GM18907 (cell line): Measurements from ENCODE around the gene NRP2.
A peak's percentile ranks its signal among the peaks of the same experiment; 100 is the strongest.

Source experiments
- ATAC-seq: cut with Tn5 transposase; IDR thresholded peaks from one replicate; pipeline ENCODE4 v1.9.1; 2021; ENCODE audit warnings: mild to moderate bottlenecking, moderate library complexity; ENCODE audit not compliant: unreplicated experiment

The NRP2 gene

DNA sequence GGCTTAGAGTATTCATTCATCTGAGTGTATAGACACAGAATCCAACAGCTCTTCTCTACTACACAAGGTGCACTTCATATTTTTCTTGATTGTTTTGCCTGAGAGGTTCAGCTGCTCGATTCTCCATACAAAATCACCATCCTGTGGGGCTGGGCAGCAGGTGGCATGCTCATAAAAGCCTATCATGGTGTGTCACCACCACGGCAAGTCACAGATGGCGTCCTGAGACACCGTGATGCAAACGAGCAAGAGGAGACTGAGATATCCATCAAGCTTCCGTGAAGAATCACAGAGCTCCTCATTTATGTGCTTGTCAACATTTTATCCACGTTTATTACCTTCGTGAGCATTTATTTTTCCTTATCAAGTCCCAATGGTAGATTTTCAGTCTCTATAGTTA is 22.4 kb upstream of the NRP2 start:
- no peak for ATAC-seq

- ATAC-seq, result no peak
These were observed 21.7 kb upstream of the NRP2 start for GRCh38 chr2:205660521-205661124.

DNA sequence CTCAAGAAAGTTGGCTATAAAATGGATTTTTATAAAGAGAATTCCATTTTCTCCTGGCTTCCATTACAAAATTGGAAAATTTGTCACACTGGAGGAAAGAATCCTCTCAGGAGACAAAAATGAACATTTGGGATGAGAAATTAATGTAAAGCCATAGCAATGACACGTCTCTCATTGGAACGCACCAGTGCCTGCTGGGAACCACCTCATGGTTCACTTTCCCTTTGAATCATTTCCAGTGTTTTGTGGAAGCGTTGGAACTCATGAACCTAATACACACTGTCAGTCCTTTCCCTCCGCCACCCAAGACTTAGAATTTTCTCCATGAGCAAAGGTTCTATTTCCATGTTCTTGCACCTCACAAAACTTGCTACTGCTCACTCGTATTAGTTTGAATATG is 21.0 kb upstream of the NRP2 start:
- ATAC-seq, result no peak

- no peak for ATAC-seq
These were observed 19.9 kb upstream of the NRP2 start for GRCh38 chr2:205662206-205662965.

DNA sequence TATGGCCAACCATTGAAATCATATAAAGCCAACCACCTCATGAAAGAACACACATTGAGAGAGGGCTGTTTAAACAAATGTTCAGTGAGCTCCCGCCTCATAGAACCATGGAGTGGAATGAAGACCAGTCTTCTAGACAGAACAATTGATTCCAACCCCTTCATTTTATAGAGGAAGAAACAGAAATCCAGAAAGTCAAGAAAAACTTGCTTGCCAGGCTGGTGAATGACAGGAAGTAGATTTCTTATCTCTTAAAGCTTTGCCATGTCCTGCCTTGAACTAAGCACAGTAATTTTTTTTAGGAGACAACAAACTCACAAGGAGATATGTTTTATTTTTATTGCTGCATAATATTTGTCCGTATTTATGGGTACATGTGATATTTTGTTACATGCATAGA is 16.5 kb upstream of the NRP2 start:
- no peak for ATAC-seq

DNA sequence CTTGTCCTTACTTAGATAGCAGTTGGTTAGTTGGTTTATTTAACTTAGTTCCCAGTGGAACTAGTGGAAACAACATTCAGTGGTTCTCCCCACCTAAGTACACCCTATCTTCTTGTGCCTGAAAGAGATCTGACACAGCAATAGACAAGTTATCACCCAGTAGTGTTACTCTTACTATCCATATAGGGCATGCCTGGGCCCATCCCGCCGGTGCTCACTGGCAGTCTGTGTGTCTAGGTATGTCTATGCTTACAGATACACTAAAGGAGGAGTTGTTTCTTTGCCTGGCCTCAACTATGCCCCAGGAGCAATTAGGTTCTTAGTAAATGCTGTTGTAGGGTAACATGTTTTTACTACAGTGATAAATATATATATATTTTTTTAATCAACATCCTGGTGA is 12.0 kb upstream of the NRP2 start:
- no peak for ATAC-seq

GRCh38 chr2:205673312-205673711 is 9.0 kb upstream of the NRP2 start:
- no peak for ATAC-seq

DNA sequence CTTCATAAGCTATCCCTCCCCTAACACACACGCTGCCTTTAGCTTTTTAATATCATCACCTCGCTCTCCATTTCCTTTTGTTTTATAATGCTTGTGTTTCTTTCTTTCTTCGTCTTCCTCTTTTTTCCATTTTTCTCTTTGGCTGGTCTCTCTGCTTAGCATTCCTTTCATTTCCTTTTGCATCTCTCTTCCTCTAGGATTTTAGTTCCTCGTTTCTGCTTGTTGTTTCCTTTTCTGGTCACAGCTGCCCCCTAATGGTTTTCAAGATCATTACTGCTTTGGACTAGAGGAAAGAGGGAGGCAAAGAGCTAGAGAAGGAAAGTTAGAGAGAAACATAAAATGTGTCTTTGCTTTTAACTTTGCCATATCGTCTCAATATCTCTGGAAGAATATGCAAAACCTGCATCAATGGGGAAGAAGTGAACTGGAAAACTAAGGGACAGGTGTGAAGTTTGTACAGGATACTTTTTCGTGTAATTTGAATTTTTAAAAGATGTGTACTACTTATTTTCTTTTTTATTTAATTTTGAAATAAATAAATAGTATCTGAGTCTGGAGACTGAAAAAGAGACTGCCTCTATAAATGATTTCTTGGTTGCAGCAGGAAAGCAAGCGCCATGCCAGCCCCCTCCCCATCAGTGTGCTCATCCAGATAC is 6.3 kb upstream of the NRP2 start:
- ATAC-seq, result peak; percentile 42

- no peak for ATAC-seq
These were observed 3.7 kb upstream of the NRP2 start for GRCh38 chr2:205678541-205679142.

GRCh38 chr2:205679410-205680009 is 2.8 kb upstream of the NRP2 start:
- ATAC-seq, result no peak

DNA sequence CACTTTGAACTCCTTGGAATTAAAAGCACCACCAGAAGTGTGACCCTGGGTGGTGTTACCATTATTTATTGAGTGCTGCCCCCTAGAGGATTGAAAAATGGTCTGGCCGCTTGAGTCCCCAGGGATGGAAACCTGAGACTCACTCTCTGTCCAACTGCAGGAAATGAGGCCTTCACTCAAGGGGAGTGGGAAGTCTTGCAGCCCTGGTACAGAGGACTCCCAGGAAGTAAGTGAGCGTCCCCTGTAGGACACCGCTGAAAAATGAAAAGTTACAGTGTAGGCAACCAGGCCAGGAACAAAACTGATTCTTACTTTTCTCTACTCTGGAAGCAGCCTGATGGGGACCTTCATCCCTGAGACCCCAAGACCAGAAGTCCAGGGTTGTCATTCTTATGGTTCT is 2.2 kb upstream of the NRP2 start:
- ATAC-seq, result peak; percentile 71

DNA sequence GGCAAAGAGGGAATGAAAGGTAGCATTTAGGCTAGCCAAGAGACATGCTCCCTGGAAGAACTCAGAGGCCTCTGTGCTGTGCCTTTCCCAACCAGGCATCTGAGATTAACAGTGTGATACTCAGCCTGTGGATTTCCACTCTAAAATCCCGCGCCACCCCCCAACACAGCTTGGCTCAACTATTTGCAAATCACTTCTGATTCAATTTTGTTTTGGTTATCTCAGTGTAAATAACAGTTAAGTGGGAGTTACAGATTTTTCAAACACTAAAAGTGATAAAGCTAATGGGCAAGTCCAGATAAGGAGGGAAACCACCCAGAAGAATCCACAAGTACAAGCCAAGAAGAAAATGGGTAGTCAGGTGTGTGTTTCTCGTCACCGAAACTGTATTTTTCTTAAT is 1.4 kb upstream of the NRP2 start:
- ATAC-seq, result no peak

DNA sequence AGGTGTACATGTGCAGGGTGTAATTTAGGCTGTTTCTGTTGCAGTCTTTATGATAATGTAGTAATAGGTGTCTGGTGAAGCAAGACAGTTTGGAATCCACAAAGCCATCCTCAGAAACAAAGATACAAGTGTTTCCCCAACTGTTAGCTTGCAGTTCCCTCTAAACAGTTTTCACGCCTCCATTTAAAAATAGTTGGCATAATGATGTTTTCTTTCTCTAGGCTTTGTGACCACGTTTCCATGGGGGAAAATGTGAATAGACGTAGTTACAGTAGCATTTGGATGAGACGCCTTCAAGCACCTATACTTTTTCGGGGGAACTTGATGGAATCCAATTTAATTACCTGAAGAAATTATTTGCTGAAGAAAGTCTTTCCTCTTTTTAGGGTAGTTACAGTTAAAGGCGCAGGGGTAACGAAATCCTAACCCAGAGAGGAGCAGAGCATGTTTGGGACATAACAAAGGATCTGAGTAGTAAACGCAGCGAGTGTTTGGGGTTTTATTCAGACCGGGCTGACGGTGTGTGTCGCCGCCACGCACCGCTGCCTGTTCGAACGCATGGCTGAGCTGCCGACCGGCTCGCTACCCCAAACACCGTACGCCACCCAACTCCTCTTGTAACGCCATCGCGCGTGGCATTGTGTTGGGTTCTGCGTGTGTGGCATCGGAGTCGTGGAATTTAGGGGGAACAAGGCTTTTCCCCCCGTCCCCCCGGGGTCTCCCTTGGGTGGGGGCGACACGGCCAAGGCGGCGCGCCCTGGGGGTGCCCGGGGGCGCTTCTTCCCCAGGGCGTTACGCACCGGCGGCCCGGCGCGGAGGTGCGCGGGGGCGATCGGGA is 681 bp upstream of the NRP2 start:
- peak; percentile 41 for ATAC-seq

DNA sequence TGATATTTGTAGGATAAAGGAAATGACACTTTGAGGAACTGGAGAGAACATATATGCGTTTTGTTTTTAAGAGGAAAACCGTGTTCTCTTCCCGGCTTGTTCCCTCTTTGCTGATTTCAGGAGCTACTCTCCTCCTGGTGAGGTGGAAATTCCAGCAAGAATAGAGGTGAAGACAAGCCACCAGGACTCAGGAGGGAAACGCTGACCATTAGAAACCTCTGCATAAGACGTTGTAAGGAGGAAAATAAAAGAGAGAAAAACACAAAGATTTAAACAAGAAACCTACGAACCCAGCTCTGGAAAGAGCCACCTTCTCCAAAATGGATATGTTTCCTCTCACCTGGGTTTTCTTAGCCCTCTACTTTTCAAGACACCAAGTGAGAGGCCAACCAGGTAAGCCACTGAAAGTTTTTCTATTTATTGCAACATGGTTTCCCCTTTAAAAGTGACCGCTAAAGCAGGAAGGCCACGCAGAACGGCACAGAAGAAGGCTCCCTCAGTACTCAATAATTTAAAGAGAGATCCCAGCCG is 735 bp downstream of the NRP2 start:
- ATAC-seq, result no peak

DNA sequence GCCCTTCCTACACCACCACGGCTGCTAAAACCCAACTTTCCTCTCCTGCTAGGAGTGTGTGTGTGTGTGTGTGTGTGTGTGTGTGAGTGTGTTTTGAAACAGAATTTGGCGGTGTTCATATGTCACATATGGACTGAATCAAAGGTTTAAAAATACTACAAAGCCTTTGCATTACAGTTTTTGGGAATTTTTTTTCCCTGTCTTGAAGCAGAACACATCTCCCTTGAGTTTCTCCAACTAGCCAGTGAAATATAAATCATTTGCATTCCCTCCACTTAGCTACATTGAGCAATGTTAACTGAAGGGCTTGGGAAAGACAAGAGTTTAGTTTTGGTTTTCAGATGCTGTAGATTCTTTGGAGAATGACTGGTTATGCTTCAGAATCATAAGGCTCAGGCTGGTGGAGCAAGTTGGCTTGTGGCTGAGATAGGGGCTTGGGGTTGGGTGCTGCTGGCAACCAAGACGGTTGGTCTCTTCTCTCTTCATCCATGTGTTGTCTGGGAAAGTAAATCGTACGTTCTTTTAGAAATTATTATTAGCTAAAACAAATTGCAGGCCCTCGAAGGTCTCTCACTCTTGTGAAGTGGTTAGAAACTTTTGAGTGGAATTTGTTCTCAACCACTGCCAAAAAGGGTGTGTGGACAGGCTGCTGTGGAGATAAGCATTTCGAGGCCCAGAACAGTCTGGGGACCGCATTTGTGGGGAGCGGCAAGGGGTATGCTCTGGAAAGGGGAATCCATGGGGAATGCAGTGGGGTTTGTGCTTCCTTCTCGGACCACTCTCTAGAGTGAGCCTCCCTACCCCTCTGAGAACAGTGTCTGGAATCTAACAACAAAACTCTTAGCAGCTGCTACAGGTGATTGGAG is 1.4 kb downstream of the NRP2 start:
- ATAC-seq, result no peak

DNA sequence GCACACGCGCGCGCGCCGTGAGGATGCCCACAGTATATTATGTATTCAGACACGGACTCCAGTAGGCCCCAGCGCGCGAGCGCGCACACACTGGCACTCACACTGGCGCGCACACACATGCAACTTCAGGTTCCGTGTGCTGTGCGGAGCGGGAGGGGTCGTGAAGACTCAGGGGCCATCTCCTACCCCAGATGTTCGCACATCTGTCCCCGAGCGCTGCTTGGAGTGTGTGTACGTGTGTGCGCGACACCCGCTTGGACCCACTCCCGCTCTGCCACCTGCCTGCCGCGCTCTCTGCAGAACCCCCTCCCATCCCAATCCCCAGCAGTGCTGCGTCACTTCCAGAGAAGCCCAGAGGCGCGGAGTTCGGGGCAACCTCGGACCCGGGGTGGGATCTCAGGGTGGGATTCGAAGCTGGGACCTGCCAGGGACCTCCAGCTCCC is 2.6 kb downstream of the NRP2 start:
- ATAC-seq, result no peak

DNA sequence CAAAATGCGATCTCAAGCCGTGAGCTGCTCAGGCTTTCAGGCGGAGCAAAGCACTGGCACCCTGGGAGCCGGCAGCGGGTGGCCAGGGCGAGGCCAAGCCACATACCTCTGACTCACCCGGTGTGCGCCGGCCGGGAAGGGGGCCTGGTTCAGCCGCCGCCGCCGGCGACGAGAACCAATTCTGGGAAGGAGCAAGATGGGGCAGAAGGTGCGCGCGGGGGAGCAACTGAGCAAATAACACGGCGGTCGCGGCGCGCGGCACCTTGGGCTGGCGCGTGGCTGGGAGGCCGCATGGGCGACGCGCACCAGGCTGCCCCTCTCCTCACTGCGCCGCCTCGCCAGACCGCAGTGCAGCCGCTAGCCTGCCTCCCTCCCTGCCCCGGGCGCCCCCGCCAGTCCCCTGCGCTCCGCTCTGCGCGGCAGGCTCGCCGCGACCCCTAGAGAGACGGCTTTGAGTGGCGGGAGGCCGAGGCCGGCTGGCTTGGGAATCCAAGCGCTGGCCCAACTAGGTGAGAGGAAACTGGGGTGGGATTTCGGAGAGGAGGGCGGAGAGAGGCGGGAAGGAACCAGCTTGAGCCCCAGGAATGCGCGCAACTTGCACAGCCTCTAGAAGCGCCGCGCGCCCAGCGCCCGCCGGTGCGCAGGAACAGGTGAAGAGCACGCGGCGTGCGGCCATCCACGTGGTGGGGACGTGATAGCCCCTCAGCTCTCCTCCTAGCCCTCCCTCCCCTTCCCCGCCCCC is 3.2 kb downstream of the NRP2 start:
- no peak for ATAC-seq

GRCh38 chr2:205686056-205686782 is 3.9 kb downstream of the NRP2 start:
- no peak for ATAC-seq
